ENCODE data around the gene CUTA. TPM values are rescaled to one million over a fixed set of nuclear protein-coding genes. Genes with fewer than 3 reads are reported as not detected.
A peak's percentile ranks its signal among the peaks of the same experiment; 100 is the strongest.

The CUTA gene
- total RNA-seq, 1 experiment from 2014 or later = 186 TPM

- Histone ChIP-seq H3K4me2 (ENCODE audit: low read length) (no peak overlapping the region), H3K9me2 (ENCODE audit: insufficient read depth) (no peaks in the 10 kb centered on the region), H3K79me2 (ENCODE audit: insufficient read depth, low read length) (no peaks in the 10 kb centered on the region), H3K4me3 (replicated peaks in 1 of 2; ENCODE audit: low read depth in 1 of 2, low read length in 2 of 2) (no peak overlapping the region), H3K27ac (ENCODE audit: low read depth, low read length) (no peak overlapping the region), H3K36me3 (ENCODE audit: control insufficient read depth in 1 of 2, insufficient read depth in 2 of 2, low read length in 2 of 2) (no peaks in the 10 kb centered on the region), H3K9ac (ENCODE audit: low read length) (no peak overlapping the region), H3K9me3 (ENCODE audit: control insufficient read depth in 1 of 2, insufficient read depth in 1 of 2, low read depth in 1 of 2, low read length in 2 of 2) (no peaks in the 10 kb centered on the region), H3K27me3 (ENCODE audit: insufficient read depth, low read length) (no peaks in the 10 kb centered on the region), H4K20me1 (ENCODE audit: insufficient read depth) (no peaks in the 10 kb centered on the region), H2AFZ (ENCODE audit: low read depth, low read length, poor library complexity, severe bottlenecking) (no peak overlapping the region), H3K4me1 (ENCODE audit: control insufficient read depth in 1 of 2, insufficient read depth in 2 of 2, low read length in 2 of 2) (peaks cover 0 to 16% of the 10 kb centered on the region in 2 experiments; a peak in 2 of 4 replicates)
- ATAC-seq (no peak), DNase-seq (ENCODE audit: low read depth, low spot score) (no peak)
- TF ChIP-seq RAD21 (IDR thresholded peaks at IDR 0.05; ENCODE audit: low read depth) (no peak), TCF7L2 (IDR thresholded peaks at IDR 0.05; ENCODE audit: borderline replicate concordance, extremely low read depth, insufficient read depth, insufficient read length) (no peak), SRF (IDR thresholded peaks at IDR 0.05; ENCODE audit: low read depth) (no peak), ATF3 (IDR thresholded peaks at IDR 0.05) (no peak), EZH2 (IDR thresholded peaks at IDR 0.05) (no peak), CEBPB (IDR thresholded peaks at IDR 0.05; ENCODE audit: low read depth) (no peak), POLR2AphosphoS5 (IDR thresholded peaks at IDR 0.05; ENCODE audit: low read depth, low read length) (no peak), EGR1 (IDR thresholded peaks at IDR 0.05; ENCODE audit: low read depth) (no peak), YY1 (IDR thresholded peaks at IDR 0.05; ENCODE audit: extremely low read depth, insufficient replicate concordance, low read depth, low read length) (no peak)
- no TSS peak for BruUV-seq (replicated peaks)
- ChIA-PET RAD21 (ENCODE audit: low non-redundant PET in 1 of 2, low total read pairs in 2 of 2, uncharacterized antibody in 2 of 2, unreplicated experiment in 2 of 2) (no interaction called here), CTCF (no interaction called here), POLR2A (no interaction called here)
- intact Hi-C loops (cut with micrococcal nuclease) = no loop called here
Measured at GRCh38 chr6:33377171-33377570, 40.7 kb downstream of the CUTA start.

- DNase-seq (ENCODE audit: low read depth, low spot score) = no peak
- H3K4me2 ChIP-seq (ENCODE audit: low read length) = 0 out of 2 replicates have a peak overlapping the region, but pooled peaks have one; percentile 28
- BruUV-seq (replicated peaks) = no TSS peak
- RAD21 ChIA-PET (ENCODE audit: low non-redundant PET in 1 of 2, low total read pairs in 2 of 2, uncharacterized antibody in 2 of 2, unreplicated experiment in 2 of 2) = no interaction called here
- CTCF ChIA-PET = interaction anchor here (1.0 to 1.1 kb wide), 2 partner anchors 11 to 127 kb away, joined by 3 read pairs; no protein-coding TSS in a partner anchor
- no peaks in the 10 kb centered on the region for H3K36me3 ChIP-seq (ENCODE audit: control insufficient read depth in 1 of 2, insufficient read depth in 2 of 2, low read length in 2 of 2)
- H3K4me1 ChIP-seq (ENCODE audit: control insufficient read depth in 1 of 2, insufficient read depth in 2 of 2, low read length in 2 of 2) = peaks cover 0 to 16% of the 10 kb centered on the region in 2 experiments; a peak in 2 of 4 replicates
- H3K9ac ChIP-seq (ENCODE audit: low read length) = no peak overlapping the region
- ATAC-seq = no peak
- POLR2A ChIA-PET = interaction anchor here (1.3 to 1.6 kb wide), 2 partner anchors 11 to 104 kb away, joined by 3 to 5 read pairs; partner anchors contain the start of genes RPS18 and VPS52
- H3K79me2 ChIP-seq (ENCODE audit: insufficient read depth, low read length) = no peaks in the 10 kb centered on the region
- no peaks in the 10 kb centered on the region for H3K9me3 ChIP-seq (ENCODE audit: control insufficient read depth in 1 of 2, insufficient read depth in 1 of 2, low read depth in 1 of 2, low read length in 2 of 2)
- intact Hi-C loops (cut with micrococcal nuclease) = no loop called here
- H2AFZ ChIP-seq (ENCODE audit: low read depth, low read length, poor library complexity, severe bottlenecking) = no peak overlapping the region
- no peaks in the 10 kb centered on the region for H3K27me3 ChIP-seq (ENCODE audit: insufficient read depth, low read length)
- H3K9me2 ChIP-seq (ENCODE audit: insufficient read depth) = no peaks in the 10 kb centered on the region
- H3K4me3 ChIP-seq (replicated peaks in 1 of 2; ENCODE audit: low read depth in 1 of 2, low read length in 2 of 2) = no peak overlapping the region
- H3K27ac ChIP-seq (ENCODE audit: low read depth, low read length) = no peak overlapping the region
- H4K20me1 ChIP-seq (ENCODE audit: insufficient read depth) = no peaks in the 10 kb centered on the region
- TF ChIP-seq, protein P1, sequence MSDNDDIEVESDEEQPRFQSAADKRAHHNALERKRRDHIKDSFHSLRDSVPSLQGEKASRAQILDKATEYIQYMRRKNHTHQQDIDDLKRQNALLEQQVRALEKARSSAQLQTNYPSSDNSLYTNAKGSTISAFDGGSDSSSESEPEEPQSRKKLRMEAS (IDR thresholded peaks at IDR 0.05) = no peak
- TF ChIP-seq CEBPB (IDR thresholded peaks at IDR 0.05; ENCODE audit: low read depth) = no peak
- no peak for TF ChIP-seq CBX3 (IDR thresholded peaks at IDR 0.05; ENCODE audit: low read depth)
- TF ChIP-seq EZH2 (IDR thresholded peaks at IDR 0.05) = no peak
- no peak for TF ChIP-seq RAD21 (IDR thresholded peaks at IDR 0.05; ENCODE audit: low read depth)
- TF ChIP-seq POLR2AphosphoS5 (IDR thresholded peaks at IDR 0.05; ENCODE audit: low read depth, low read length) = no peak
- TF ChIP-seq, protein P2, sequence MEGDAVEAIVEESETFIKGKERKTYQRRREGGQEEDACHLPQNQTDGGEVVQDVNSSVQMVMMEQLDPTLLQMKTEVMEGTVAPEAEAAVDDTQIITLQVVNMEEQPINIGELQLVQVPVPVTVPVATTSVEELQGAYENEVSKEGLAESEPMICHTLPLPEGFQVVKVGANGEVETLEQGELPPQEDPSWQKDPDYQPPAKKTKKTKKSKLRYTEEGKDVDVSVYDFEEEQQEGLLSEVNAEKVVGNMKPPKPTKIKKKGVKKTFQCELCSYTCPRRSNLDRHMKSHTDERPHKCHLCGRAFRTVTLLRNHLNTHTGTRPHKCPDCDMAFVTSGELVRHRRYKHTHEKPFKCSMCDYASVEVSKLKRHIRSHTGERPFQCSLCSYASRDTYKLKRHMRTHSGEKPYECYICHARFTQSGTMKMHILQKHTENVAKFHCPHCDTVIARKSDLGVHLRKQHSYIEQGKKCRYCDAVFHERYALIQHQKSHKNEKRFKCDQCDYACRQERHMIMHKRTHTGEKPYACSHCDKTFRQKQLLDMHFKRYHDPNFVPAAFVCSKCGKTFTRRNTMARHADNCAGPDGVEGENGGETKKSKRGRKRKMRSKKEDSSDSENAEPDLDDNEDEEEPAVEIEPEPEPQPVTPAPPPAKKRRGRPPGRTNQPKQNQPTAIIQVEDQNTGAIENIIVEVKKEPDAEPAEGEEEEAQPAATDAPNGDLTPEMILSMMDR (IDR thresholded peaks at IDR 0.05 in 2 of 3, conservative IDR thresholded peaks at IDR 0.05 in 1 of 3; ENCODE audit: borderline replicate concordance in 1 of 3, insufficient read depth in 1 of 3, low read depth in 2 of 3, low read length in 2 of 3) = no peak
- TF ChIP-seq FOSL1 (IDR thresholded peaks at IDR 0.05; ENCODE audit: low read depth) = no peak
- no peak for TF ChIP-seq ATF3 (IDR thresholded peaks at IDR 0.05)
- no peak for TF ChIP-seq TCF7L2 (IDR thresholded peaks at IDR 0.05; ENCODE audit: borderline replicate concordance, extremely low read depth, insufficient read depth, insufficient read length)
- TF ChIP-seq SIN3A (IDR thresholded peaks at IDR 0.05; ENCODE audit: low read depth) = no peak
Measured at GRCh38 chr6:33375143-33375671, 42.7 kb downstream of the CUTA start.
